Measurements from ENCODE around the gene GOLGA6D.

Gene GOLGA6D

DNA sequence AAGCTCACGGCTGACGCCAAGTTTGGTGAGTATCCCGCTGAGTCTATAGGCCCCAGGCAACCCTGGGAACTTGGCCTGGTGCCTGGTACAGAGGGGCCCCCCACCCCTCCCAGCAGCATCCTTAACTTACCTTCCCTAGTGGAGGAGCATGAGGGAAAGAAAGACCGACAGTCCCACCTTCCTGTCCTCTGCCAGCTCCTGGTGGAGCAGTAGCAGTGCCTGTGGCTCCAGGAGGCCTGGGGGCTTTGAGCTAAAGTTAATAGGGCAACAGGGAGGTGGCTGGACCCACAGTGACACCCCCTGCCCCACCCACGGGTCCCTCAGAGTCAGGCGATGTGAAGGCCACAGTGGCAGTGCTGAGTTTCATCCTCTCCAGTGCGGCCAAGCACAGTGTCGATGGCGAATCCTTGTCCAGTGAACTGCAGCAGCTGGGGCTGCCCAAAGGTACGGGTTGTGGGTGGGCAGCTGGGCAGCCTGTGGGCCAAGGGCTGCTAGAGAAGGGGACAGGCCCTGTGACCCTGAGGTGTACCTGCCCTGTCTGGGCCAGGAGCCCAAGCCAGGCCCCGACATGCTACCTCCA, 56.1 kb downstream of the GOLGA6D start (continued):
- TF ChIP-seq ZNF132 (tag by site-specific recombination; IDR thresholded peaks at IDR 0.05; ENCODE audit: borderline replicate concordance) = no peak
- TF ChIP-seq, protein P1, sequence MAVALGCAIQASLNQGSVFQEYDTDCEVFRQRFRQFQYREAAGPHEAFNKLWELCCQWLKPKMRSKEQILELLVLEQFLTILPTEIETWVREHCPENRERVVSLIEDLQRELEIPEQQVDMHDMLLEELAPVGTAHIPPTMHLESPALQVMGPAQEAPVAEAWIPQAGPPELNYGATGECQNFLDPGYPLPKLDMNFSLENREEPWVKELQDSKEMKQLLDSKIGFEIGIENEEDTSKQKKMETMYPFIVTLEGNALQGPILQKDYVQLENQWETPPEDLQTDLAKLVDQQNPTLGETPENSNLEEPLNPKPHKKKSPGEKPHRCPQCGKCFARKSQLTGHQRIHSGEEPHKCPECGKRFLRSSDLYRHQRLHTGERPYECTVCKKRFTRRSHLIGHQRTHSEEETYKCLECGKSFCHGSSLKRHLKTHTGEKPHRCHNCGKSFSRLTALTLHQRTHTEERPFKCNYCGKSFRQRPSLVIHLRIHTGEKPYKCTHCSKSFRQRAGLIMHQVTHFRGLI (tag by site-specific recombination; IDR thresholded peaks at IDR 0.05) = no peak
- no peak for TF ChIP-seq REPIN1 (tag by site-specific recombination; IDR thresholded peaks at IDR 0.05; ENCODE audit: low read depth)

DNA sequence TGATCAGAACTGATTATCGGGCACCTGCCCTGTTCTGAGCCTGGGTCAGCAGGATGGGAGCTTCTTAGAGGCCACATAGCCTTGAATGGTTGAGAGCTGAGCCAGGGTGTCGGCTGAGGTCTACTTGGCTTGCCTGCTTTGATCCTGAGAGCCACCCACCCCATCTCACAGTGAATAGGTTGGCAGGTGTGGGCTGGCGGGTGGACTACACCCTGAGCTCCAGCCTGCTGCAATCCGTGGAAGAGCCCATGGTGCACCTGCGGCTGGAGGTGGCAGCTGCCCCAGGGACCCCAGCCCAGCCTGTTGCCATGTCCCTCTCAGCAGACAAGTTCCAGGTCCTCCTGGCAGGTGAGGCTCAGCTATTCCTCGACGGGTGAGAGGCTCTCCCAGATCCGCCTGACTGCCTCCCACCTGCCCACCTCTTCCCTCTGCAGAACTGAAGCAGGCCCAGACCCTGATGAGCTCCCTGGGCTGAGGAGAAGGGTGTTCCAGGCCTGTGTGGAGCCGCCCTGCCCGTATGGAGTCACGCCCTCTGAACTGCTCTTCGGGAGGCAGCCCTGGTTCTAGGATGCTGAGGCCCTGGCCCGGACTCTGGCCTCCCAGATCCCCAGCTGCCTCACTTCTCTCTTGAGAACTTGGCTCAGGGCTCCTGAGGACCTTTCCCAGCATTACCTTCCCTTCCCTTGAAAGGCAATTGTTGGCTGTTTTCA, 57.1 kb downstream of the GOLGA6D start:
- no peak overlapping the region for H3K4me3 ChIP-seq (ENCODE audit: low read depth, low read length)
- CTCF ChIA-PET = interaction anchor here (0.6 kb wide), 1 partner anchor 310 kb away, joined by 3 read pairs; no protein-coding TSS in a partner anchor
- no peak overlapping the region; the same call in 1 of the 2 replicates for H3K27ac ChIP-seq (ENCODE audit: extremely low read depth, low read depth, low read length)
- H3K4me1 ChIP-seq (ENCODE audit: control insufficient read depth, insufficient read depth, low read length) = peaks cover 6% of the 10 kb centered on the region; the same call in 1 of the 2 replicates
- POLR2A ChIA-PET = interaction anchor here (0.9 kb wide), 1 partner anchor 8 kb away, joined by 3 read pairs; no protein-coding TSS in a partner anchor
- H3K9me3 ChIP-seq (ENCODE audit: control insufficient read depth, insufficient read depth, low read depth, low read length) = no peaks in the 10 kb centered on the region
- TF ChIP-seq, protein P2, sequence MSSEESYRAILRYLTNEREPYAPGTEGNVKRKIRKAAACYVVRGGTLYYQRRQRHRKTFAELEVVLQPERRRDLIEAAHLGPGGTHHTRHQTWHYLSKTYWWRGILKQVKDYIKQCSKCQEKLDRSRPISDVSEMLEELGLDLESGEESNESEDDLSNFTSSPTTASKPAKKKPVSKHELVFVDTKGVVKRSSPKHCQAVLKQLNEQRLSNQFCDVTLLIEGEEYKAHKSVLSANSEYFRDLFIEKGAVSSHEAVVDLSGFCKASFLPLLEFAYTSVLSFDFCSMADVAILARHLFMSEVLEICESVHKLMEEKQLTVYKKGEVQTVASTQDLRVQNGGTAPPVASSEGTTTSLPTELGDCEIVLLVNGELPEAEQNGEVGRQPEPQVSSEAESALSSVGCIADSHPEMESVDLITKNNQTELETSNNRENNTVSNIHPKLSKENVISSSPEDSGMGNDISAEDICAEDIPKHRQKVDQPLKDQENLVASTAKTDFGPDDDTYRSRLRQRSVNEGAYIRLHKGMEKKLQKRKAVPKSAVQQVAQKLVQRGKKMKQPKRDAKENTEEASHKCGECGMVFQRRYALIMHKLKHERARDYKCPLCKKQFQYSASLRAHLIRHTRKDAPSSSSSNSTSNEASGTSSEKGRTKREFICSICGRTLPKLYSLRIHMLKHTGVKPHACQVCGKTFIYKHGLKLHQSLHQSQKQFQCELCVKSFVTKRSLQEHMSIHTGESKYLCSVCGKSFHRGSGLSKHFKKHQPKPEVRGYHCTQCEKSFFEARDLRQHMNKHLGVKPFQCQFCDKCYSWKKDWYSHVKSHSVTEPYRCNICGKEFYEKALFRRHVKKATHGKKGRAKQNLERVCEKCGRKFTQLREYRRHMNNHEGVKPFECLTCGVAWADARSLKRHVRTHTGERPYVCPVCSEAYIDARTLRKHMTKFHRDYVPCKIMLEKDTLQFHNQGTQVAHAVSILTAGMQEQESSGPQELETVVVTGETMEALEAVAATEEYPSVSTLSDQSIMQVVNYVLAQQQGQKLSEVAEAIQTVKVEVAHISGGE (tag by site-specific recombination; conservative IDR thresholded peaks at IDR 0.05; ENCODE audit: low read depth) = no peak
- TF ChIP-seq, protein P3, sequence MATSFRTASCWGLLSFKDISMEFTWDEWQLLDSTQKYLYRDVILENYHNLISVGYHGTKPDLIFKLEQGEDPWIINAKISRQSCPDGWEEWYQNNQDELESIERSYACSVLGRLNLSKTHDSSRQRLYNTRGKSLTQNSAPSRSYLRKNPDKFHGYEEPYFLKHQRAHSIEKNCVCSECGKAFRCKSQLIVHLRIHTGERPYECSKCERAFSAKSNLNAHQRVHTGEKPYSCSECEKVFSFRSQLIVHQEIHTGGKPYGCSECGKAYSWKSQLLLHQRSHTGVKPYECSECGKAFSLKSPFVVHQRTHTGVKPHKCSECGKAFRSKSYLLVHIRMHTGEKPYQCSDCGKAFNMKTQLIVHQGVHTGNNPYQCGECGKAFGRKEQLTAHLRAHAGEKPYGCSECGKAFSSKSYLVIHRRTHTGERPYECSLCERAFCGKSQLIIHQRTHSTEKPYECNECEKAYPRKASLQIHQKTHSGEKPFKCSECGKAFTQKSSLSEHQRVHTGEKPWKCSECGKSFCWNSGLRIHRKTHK (tag by site-specific recombination; IDR thresholded peaks at IDR 0.05) = no peak
- peak; percentile 48 for TF ChIP-seq ZFHX2 (tag by site-specific recombination; conservative IDR thresholded peaks at IDR 0.05)
- no peak for TF ChIP-seq YY1 (tag by site-specific recombination; IDR thresholded peaks at IDR 0.05)
- no peak for TF ChIP-seq ZNF311 (tag by site-specific recombination; IDR thresholded peaks at IDR 0.05; ENCODE audit: borderline replicate concordance)
- TF ChIP-seq ZNF10 (tag by site-specific recombination; IDR thresholded peaks at IDR 0.05) = no peak
- no peak for TF ChIP-seq ZNF777 (tag by site-specific recombination; IDR thresholded peaks at IDR 0.05; ENCODE audit: borderline replicate concordance)
- no peak for TF ChIP-seq ZNF169 (tag by site-specific recombination; IDR thresholded peaks at IDR 0.05)
- TF ChIP-seq ZNF664 (tag by site-specific recombination; IDR thresholded peaks at IDR 0.05) = no peak
- 0 out of 2 replicates have a peak, but pooled peaks have one; percentile 29 for TF ChIP-seq SCRT2 (tag by site-specific recombination; IDR thresholded peaks at IDR 0.05)
- no peak for TF ChIP-seq ZNF549 (tag by site-specific recombination; IDR thresholded peaks at IDR 0.05)
- TF ChIP-seq ZNF140 (tag by site-specific recombination; IDR thresholded peaks at IDR 0.05) = no peak
- peak; percentile 42; the same call in 1 of the 2 replicates for TF ChIP-seq EGR2 (tag by site-specific recombination; IDR thresholded peaks at IDR 0.05; ENCODE audit: low read depth)
- no peak for TF ChIP-seq ZNF623 (tag by site-specific recombination; IDR thresholded peaks at IDR 0.05)
- peaks cover 5 to 27% of the 10 kb centered on the region in 2 experiments; a peak in 2 of 3 replicates for H3K36me3 ChIP-seq (ENCODE audit: control insufficient read depth in 2 of 2, insufficient read depth in 1 of 2, low read length in 2 of 2)
